Right atrium auricular region (tissue), 2 donors: ENCODE data around the gene SIPA1L3. TPM values are rescaled to one million over a fixed set of nuclear protein-coding genes. Genes with fewer than 3 reads are reported as not detected.

Experiments used
- DNase-seq: peaks from one replicate; pipeline ENCODE4 v3.0.0-alpha.2; 2019; ENCODE audit warnings: low spot score
- H3K27ac ChIP-seq, 2 donors: fragments of 200-600 bp; sonication (generic); 1 replicate in 1 of 2; 2 replicates in 1 of 2; pipeline ENCODE4 v1.5.1; 2016 to 2019
- H3K27me3 ChIP-seq, 2 donors: fragments of 200-600 bp; sonication (generic); one replicate each; pipeline versions ENCODE4 v1.5.1 to v1.6.0; 2017 to 2019
- H3K36me3 ChIP-seq: fragments of 200-600 bp; sonication (generic); one replicate; pipeline ENCODE4 v1.5.1; 2016
- H3K4me1 ChIP-seq, 2 donors: fragments of 200-600 bp; sonication (generic); one replicate each; pipeline versions ENCODE4 v1.5.1 to v1.6.0; 2017 to 2019
- H3K4me3 ChIP-seq, 2 donors: fragments of 200-600 bp; sonication (generic); 1 replicate in 1 of 2; 2 replicates in 1 of 2; pipeline ENCODE4 v1.5.1; 2017 to 2019; ENCODE audit warnings: mild to moderate bottlenecking in 1 of 2, moderate library complexity in 1 of 2
- H3K9me3 ChIP-seq, 2 donors: fragments of 200-600 bp; sonication (generic); one replicate each; pipeline ENCODE4 v1.5.1; 2019
- CTCF ChIP-seq, 2 donors: fragments of 200-600 bp; sonication (generic); IDR thresholded peaks; one replicate each; pipeline ENCODE4 v1.5.1; 2019; ENCODE audit warnings: antibody characterized with exemption in 2 of 2
- total RNA-seq, 2 donors: library from RNA; depleted of rRNA; stranded (reverse); fragments of >200 nt; gene quantifications; one replicate each; pipeline ENCODE4 v1.1.0, GENCODE V29; 2016

SIPA1L3 gene
- total RNA-seq, 2 donors from 2014 or later, result 10.7 to 19.6 TPM

DNA sequence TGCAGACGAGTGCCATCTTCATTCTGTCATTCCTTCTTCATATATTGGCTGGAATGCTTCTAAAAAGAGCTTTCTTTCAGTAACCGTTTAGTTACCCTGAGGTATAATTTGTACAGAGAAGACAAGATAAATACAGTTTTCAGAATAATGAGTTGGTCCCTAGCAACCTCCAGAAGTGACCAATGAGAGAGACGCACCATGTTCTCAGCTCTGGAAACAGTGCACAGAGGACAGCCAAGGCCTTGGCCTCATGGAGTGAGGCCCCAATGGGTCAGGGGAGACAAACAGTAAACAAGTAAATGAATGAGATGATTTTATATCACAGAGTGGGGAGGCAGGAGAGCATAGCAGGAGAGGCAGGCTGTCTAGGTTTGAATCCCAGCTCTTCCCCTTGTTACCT is 226.3 kb downstream of the SIPA1L3 start:
- H3K4me3 ChIP-seq, result no peak overlapping the region
- no peak for DNase-seq
- no peak for TF ChIP-seq CTCF (IDR thresholded peaks at IDR 0.05)
- H3K9me3 ChIP-seq, result no peaks in the 10 kb centered on the region
- H3K36me3 ChIP-seq, result no peaks in the 10 kb centered on the region
- no peak overlapping the region for H3K27ac ChIP-seq
- H3K4me1 ChIP-seq, result no peaks in the 10 kb centered on the region
- no peaks in the 10 kb centered on the region for H3K27me3 ChIP-seq

- H3K27ac ChIP-seq, result no peak overlapping the region
- TF ChIP-seq CTCF (IDR thresholded peaks at IDR 0.05), result peak in 1 of 2 donors; percentile 51
- no peaks in the 10 kb centered on the region for H3K36me3 ChIP-seq
- no peak for DNase-seq
- H3K4me3 ChIP-seq, result no peak overlapping the region
- H3K4me1 ChIP-seq, result no peaks in the 10 kb centered on the region
- no peaks in the 10 kb centered on the region for H3K27me3 ChIP-seq
- H3K9me3 ChIP-seq, result no peaks in the 10 kb centered on the region
Measured at GRCh38 chr19:38134540-38135149, 227.6 kb downstream of the SIPA1L3 start.

DNA sequence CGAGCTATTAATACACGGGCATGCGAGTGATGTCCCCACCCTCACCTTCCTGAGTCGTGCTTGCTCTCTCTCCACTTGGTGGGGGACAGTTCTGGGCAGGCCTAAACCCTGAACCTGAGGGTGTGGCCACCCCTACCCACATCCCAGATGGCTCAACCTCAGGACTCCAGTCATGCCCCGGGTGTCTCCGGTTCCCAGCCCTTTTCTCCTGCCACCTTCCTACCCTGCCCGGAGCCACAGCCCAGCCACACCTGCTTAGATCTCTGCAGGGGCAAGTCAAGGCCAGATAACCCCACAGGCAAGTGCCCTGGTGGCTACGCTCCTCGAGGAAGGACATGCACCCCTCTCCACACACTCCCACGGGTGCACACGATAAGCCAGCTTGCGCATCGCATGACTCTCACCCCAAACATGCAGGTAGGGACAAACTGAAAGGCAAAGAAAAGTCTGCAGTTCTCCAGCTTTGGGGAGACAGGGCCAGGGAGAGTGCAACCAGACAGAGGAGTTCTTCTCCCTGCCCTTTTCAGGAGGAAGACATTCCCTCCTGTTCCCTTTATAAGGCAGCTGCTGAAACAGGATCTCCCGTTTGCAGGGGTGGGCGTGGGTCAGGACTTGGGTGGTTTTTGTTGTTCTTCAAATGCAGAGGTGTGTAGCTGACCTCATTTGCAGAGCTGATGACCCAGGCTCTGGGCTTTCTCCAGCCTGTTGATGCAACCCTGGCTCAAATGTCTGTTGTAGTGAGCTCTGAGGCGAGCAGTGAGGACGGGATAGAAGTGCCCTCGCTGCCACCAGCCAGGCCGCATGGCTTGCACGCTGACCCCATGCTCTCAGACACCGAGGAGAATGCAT is 228.4 kb downstream of the SIPA1L3 start:
- Histone ChIP-seq H3K4me3 (no peak overlapping the region), H3K36me3 (no peaks in the 10 kb centered on the region), H3K4me1 (no peaks in the 10 kb centered on the region), H3K27ac (no peak overlapping the region), H3K27me3 (no peaks in the 10 kb centered on the region), H3K9me3 (no peaks in the 10 kb centered on the region)
- DNase-seq, result no peak
- TF ChIP-seq CTCF (IDR thresholded peaks at IDR 0.05), result no peak

GRCh38 chr19:38139122-38139521 is 232.1 kb downstream of the SIPA1L3 start:
- no peaks in the 10 kb centered on the region for H3K4me1 ChIP-seq
- no peak overlapping the region for H3K4me3 ChIP-seq
- TF ChIP-seq CTCF (IDR thresholded peaks at IDR 0.05), result no peak

DNA sequence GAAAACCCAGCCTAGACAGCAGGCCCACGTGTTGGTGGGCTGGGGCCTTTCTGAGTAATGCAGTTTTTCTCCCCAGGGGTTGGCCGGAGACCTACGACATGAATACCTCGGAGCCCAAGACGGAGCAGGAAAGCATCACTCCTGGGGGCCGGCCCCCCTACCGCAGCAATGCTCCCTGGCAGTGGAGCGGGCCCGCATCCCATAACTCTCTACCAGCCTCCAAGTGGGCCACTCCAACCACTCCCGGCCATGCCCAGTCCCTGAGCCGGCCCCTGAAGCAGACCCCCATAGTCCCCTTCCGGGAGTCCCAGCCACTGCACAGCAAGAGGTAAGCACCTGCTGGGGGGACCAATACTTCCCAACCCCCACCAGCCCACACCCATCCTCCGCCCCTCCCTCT is 234.1 kb downstream of the SIPA1L3 start:
- H3K9me3 ChIP-seq, result no peaks in the 10 kb centered on the region
- H3K36me3 ChIP-seq, result no peaks in the 10 kb centered on the region
- no peaks in the 10 kb centered on the region for H3K27me3 ChIP-seq
- no peak for TF ChIP-seq CTCF (IDR thresholded peaks at IDR 0.05)
- no peak overlapping the region for H3K4me3 ChIP-seq
- H3K4me1 ChIP-seq, result no peaks in the 10 kb centered on the region
- no peak for DNase-seq
- H3K27ac ChIP-seq, result no peak overlapping the region

More at GRCh38 chr19:38139122-38139521, 232.1 kb downstream of the SIPA1L3 start:
- no peaks in the 10 kb centered on the region for H3K27me3 ChIP-seq
- no peaks in the 10 kb centered on the region for H3K36me3 ChIP-seq
- no peak overlapping the region for H3K27ac ChIP-seq
- H3K9me3 ChIP-seq, result no peaks in the 10 kb centered on the region
- no peak for DNase-seq
